Ishikawa (cell line): ENCODE results near the gene CHST11.

ENCODE experiments used
- CEBPB ChIP-seq: IDR thresholded peaks from 2 replicates; pipeline ENCODE4 v1.6.1; 2012
- CREB1 ChIP-seq: IDR thresholded peaks from 2 replicates; pipeline ENCODE4 v1.6.1; 2012; ENCODE audit warnings: low read depth
- EGR1 ChIP-seq: IDR thresholded peaks from 2 replicates; pipeline ENCODE4 v1.6.1; 2012
- EP300 ChIP-seq: IDR thresholded peaks from 2 replicates; pipeline ENCODE4 v1.6.1; 2012; ENCODE audit warnings: borderline replicate concordance
- FOXM1 ChIP-seq: IDR thresholded peaks from 2 replicates; pipeline ENCODE4 v1.6.1; 2012; ENCODE audit warnings: low read depth, borderline replicate concordance
- NFIC ChIP-seq: IDR thresholded peaks from 2 replicates; pipeline ENCODE4 v1.6.1; 2012
- RAD21 ChIP-seq: IDR thresholded peaks from 2 replicates; pipeline ENCODE4 v1.6.1; 2012; ENCODE audit warnings: low read depth
- TAF1 ChIP-seq: IDR thresholded peaks from 2 replicates; pipeline ENCODE4 v1.6.1; 2012; ENCODE audit warnings: low read depth, mild to moderate bottlenecking
- TCF12 ChIP-seq: IDR thresholded peaks from 2 replicates; pipeline ENCODE4 v1.6.1; 2012; ENCODE audit warnings: low read depth
- TEAD4 ChIP-seq: IDR thresholded peaks from 2 replicates; pipeline ENCODE4 v1.6.1; 2012
- YY1 ChIP-seq: IDR thresholded peaks from 2 replicates; pipeline ENCODE4 v1.6.1; 2012; ENCODE audit warnings: low read depth
- ZBTB7A ChIP-seq: IDR thresholded peaks from 2 replicates; pipeline ENCODE4 v1.6.1; 2012; ENCODE audit warnings: low read depth
- TF ChIP-seq, protein P1 (sequence below): IDR thresholded peaks from 2 replicates; pipeline ENCODE4 v1.6.1; 2012; ENCODE audit warnings: low read depth, mild to moderate bottlenecking
- TF ChIP-seq, protein P2 (sequence below): IDR thresholded peaks from 2 replicates; pipeline ENCODE4 v1.6.1; 2012
- TF ChIP-seq, protein P3 (sequence below): IDR thresholded peaks from 2 replicates; pipeline ENCODE4 v1.6.1; 2012

The CHST11 gene

DNA sequence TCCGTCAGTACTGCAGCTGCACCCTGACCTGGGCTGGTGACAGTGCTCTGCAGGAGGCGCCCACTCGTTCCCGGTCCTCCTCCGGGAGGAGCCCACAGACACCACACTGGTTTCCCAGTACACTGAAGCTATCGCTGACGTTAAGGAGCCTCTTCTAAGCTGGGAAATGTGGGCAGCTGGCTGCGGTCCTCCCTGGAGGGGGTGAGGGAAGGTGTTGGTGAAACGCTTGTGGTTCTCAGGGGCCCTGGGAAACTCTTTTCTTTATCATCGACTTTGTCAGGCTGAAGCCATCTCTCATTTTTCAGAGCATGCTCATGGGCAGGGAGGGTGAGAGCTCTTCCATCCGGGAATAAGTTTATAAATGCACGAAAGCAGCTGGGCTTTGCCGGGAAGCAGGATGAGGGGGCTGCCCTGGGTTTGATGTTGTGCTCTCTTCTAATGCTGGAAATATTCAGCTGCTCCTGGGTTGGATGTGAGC is 176.0 kb downstream of the CHST11 start:
- TF ChIP-seq NFIC, result no peak
- no peak for TF ChIP-seq TAF1
- TF ChIP-seq, protein P1, sequence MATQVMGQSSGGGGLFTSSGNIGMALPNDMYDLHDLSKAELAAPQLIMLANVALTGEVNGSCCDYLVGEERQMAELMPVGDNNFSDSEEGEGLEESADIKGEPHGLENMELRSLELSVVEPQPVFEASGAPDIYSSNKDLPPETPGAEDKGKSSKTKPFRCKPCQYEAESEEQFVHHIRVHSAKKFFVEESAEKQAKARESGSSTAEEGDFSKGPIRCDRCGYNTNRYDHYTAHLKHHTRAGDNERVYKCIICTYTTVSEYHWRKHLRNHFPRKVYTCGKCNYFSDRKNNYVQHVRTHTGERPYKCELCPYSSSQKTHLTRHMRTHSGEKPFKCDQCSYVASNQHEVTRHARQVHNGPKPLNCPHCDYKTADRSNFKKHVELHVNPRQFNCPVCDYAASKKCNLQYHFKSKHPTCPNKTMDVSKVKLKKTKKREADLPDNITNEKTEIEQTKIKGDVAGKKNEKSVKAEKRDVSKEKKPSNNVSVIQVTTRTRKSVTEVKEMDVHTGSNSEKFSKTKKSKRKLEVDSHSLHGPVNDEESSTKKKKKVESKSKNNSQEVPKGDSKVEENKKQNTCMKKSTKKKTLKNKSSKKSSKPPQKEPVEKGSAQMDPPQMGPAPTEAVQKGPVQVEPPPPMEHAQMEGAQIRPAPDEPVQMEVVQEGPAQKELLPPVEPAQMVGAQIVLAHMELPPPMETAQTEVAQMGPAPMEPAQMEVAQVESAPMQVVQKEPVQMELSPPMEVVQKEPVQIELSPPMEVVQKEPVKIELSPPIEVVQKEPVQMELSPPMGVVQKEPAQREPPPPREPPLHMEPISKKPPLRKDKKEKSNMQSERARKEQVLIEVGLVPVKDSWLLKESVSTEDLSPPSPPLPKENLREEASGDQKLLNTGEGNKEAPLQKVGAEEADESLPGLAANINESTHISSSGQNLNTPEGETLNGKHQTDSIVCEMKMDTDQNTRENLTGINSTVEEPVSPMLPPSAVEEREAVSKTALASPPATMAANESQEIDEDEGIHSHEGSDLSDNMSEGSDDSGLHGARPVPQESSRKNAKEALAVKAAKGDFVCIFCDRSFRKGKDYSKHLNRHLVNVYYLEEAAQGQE, result no peak
- no peak for TF ChIP-seq RAD21
- TF ChIP-seq TEAD4, result no peak
- no peak for TF ChIP-seq TCF12
- no peak for TF ChIP-seq ZBTB7A

DNA sequence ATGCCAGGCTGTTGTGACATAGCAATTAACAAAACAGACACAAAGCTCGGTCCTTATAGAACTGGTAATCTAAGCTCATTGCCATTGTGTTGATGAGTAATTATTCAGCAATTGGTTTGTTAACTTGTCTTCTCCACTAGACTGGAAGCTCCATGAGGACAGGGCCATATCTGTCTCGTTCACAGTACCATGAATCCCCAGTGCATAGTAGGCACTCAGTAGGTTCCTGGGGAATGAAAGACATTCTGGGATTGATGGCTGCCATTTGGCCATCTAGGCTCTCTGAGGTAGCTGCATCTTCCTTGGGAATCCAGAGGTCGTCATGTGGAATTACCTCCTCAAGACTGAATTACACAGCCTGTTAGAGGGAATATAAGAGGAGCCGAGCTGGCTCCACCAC is 177.3 kb downstream of the CHST11 start:
- TF ChIP-seq TEAD4, result no peak
- TF ChIP-seq EP300, result no peak
- no peak for TF ChIP-seq NFIC
- TF ChIP-seq, protein P1, result no peak
- no peak for TF ChIP-seq EGR1
- TF ChIP-seq, protein P2, sequence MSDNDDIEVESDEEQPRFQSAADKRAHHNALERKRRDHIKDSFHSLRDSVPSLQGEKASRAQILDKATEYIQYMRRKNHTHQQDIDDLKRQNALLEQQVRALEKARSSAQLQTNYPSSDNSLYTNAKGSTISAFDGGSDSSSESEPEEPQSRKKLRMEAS, result no peak

DNA sequence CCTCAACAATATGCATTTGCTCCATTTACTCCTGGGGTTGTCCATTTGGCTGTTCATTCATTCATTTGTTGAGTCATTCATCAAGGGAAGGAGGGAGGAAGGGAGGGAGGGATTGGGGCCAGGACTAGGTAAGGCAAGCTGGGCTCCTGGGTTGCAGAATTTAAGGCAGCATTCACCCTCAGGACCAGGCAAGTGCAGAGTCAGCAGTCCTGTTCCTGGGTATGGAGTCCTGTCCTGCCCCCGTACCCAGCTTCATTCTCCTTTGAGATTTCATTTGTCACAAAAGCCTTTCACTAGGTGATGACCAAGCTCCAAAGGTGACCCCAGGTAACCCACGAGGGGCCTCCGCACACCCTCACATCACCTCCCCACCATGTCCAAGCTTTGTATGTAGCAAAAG is 178.1 kb downstream of the CHST11 start:
- TF ChIP-seq TEAD4 (no peak), TAF1 (no peak), TCF12 (no peak), EGR1 (no peak)
- TF ChIP-seq, protein P3, sequence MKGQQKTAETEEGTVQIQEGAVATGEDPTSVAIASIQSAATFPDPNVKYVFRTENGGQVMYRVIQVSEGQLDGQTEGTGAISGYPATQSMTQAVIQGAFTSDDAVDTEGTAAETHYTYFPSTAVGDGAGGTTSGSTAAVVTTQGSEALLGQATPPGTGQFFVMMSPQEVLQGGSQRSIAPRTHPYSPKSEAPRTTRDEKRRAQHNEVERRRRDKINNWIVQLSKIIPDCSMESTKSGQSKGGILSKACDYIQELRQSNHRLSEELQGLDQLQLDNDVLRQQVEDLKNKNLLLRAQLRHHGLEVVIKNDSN, result no peak

DNA sequence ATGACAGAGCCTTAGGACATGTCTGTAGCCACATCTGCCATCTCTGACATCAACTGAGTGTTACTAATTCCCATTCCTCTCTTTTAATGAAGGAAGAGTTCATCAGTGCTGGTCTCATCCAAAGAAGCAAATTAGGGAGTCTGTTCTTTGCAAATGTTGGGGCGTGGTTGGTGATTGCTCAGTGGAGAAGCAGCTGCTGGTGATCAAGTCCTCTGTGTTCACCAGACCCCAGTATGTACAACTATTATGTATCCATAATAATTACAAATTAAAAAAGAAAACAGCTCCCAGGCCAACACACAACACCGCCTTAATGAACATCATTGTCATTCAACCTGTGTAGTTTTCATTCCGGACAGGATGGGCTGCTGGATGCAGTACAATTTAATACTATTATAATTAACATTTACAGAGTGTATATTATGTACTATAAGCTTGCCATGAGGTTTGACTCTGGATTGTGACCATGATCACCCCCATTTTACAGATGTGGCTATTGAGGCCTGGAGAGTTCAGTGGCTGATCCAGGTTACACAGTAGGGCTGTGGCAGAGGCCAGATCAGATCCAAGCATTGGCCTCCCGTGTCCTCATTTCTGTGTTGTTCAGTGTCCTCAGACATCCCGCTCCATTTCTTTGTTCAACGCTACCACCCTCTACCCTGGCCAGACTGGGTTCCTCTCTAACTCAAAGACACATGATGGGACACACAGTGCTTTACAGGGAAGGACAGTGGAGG is 179.0 kb downstream of the CHST11 start:
- no peak for TF ChIP-seq RAD21

DNA sequence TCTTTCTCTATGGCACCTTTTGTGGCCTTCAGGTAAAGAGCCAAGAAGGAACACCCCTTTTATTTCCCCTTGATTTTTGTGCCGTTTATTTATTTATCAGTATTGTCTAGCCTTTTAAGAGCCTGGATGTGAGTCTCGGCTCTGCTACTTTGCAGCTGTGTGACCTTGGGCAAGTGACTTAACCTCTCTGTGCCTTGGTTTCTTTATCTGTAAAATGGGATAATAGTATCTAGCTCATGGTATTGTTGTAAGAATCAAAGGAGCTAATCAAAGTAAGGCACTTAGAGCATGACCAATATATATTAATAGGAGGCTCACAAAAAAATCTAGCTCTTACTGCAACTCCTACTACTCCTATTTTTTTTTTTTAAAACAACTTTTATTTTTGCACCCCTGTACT is 179.7 kb downstream of the CHST11 start:
- TF ChIP-seq, protein P2, result no peak
- TF ChIP-seq TEAD4 (no peak), FOXM1 (no peak), CEBPB (no peak), TCF12 (no peak)

DNA sequence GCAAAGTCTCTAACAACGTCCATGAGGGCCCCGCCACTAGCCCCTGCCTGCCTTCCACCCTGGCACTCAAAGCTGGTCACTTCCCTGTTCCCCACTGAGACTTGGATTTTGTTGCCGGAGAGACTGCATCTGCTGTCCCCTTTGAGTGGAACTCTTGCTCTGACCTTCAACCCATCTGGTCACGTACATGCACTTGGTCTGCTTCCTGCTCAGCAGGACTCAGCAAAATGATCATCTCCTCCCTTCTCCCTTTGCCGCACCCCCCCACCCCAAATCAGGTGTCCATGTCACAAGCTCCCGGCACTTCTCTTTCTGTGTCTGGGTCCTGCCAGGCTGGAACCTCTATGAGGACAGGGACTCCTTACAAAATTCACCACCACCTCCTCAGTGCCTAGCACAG is 180.9 kb downstream of the CHST11 start:
- TF ChIP-seq, protein P2, result no peak
- no peak for TF ChIP-seq YY1
- TF ChIP-seq ZBTB7A, result no peak
- no peak for TF ChIP-seq EGR1
- TF ChIP-seq FOXM1, result no peak
- TF ChIP-seq NFIC, result no peak
- TF ChIP-seq, protein P3, result no peak
- TF ChIP-seq RAD21, result no peak
- no peak for TF ChIP-seq CEBPB
- TF ChIP-seq TEAD4, result no peak

DNA sequence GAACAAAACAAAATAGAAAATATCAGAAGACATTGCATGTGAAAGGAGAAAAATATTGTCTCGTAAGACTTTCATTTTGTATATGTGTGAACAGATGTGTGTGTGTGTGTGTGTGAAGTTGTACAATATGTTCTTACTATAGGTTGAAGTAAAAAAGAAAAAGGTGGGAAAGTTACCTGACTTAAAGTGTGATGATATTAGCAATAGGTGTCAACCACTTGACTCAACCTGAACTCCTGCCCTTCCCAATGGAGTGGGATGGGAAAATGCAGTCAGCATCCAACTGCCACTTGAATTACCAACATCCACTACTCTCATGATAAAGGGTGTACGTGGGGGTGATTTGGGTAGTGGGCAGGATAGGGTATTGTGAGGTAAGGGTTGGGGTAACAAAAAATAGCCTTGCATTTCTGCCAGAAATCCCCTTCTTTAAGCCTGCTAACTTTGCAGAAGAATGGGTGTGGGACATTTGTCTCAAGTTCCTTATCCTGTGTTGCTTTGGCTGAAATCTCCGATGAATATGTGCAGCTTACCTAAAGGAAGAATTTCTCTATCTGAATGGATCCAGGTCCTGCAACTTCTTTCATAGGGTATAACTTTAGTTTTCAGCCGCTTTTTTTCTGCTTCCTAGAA is 181.6 kb downstream of the CHST11 start:
- TF ChIP-seq EP300 (no peak), CREB1 (no peak), NFIC (no peak), ZBTB7A (no peak), RAD21 (no peak), EGR1 (no peak), TAF1 (no peak), CEBPB (no peak), FOXM1 (no peak), YY1 (no peak), TEAD4 (no peak), TCF12 (no peak)
- TF ChIP-seq, protein P2, result no peak
- TF ChIP-seq, protein P3, result no peak
- TF ChIP-seq, protein P1, result no peak
